Caco-2 (cell line): ENCODE results near the gene PKM. TPM values are rescaled to one million over a fixed set of nuclear protein-coding genes. Genes with fewer than 3 reads are reported as not detected.

Source experiments
- BruUV-seq: library from RNA; stranded (reverse); fragments of 400-500 nt; replicated peaks from 2 replicates; lab custom pipeline; 2021; lab: Mats Ljungman, UMichigan
- CTCF ChIA-PET: fragments of 300-600 bp; sonication (Branson Sonifier 250); formaldehyde crosslinking; loops from one replicate; lab custom pipeline; 2022; ENCODE audit warnings: antibody characterized with exemption; lab: Charles Lee
- POLR2A ChIA-PET: fragments of 300-600 bp; sonication (Branson Sonifier 250); formaldehyde crosslinking; loops from one replicate; lab custom pipeline; 2022; ENCODE audit warnings: antibody characterized with exemption; lab: Charles Lee
- DNase-seq, 2 experiments: peaks; one replicate each; pipeline versions ENCODE4 v3.0.0 to v3.0.0-alpha.2; 2020 to 2022
- H3K27me3 ChIP-seq: replicated peaks from 2 replicates; pipeline ENCODE4 v1.6.0; 2011; ENCODE audit warnings: low read length; ENCODE audit not compliant: control insufficient read depth, insufficient read depth
- H3K36me3 ChIP-seq: 2 replicates; pipeline ENCODE4 v1.5.1; 2011; ENCODE audit warnings: low read length; ENCODE audit not compliant: control insufficient read depth, insufficient read depth
- H3K4me1 ChIP-seq: fragments of 250-450 bp; sonication (Bioruptor Pico); 2 replicates; pipeline ENCODE4 v1.5.1; 2020; ENCODE audit warnings: mild to moderate bottlenecking
- H3K4me3 ChIP-seq: 2 replicates; pipeline ENCODE4 v1.5.1; 2011; ENCODE audit warnings: low read depth, mild to moderate bottlenecking, control low read depth, low read length
- H3K9me3 ChIP-seq: fragments of 250-450 bp; sonication (Bioruptor Pico); 2 replicates; pipeline ENCODE4 v1.5.1; 2020; ENCODE audit warnings: mild to moderate bottlenecking, moderate library complexity
- H3K27ac Mint-ChIP-seq: one replicate; pipeline ENCODE4 v1.8.0; 2022; ENCODE audit warnings: mixed read lengths; ENCODE audit not compliant: unreplicated experiment
- H3K27me3 Mint-ChIP-seq: one replicate; pipeline ENCODE4 v1.8.0; 2022; ENCODE audit warnings: mixed read lengths; ENCODE audit not compliant: insufficient read depth, unreplicated experiment
- H3K36me3 Mint-ChIP-seq: one replicate; pipeline ENCODE4 v1.8.0; 2022; ENCODE audit warnings: mild to moderate bottlenecking, mixed read lengths; ENCODE audit not compliant: insufficient read depth, unreplicated experiment
- H3K4me1 Mint-ChIP-seq: one replicate; pipeline ENCODE4 v1.8.0; 2022; ENCODE audit warnings: low read depth, mixed read lengths; ENCODE audit not compliant: unreplicated experiment
- H3K4me3 Mint-ChIP-seq: one replicate; pipeline ENCODE4 v1.8.0; 2022; ENCODE audit warnings: mild to moderate bottlenecking, moderate library complexity, mixed read lengths; ENCODE audit not compliant: unreplicated experiment
- H3K9me3 Mint-ChIP-seq: one replicate; pipeline ENCODE4 v1.8.0; 2022; ENCODE audit warnings: mixed read lengths; ENCODE audit not compliant: unreplicated experiment
- intact Hi-C: fragments of 100-400 bp; cut with micrococcal nuclease; formaldehyde crosslinking; loops from one replicate; pipeline ENCODE4 v1.10.0; 2022; ENCODE audit not compliant: unreplicated experiment
- total RNA-seq: library from RNA; stranded (reverse); gene quantifications from 2 replicates; pipeline ENCODE4 v1.2.3, GENCODE V29; 2022
- TF ChIP-seq, protein P1 (sequence below), 2 experiments: fragments of 200-600 bp in 1 of 2; IDR thresholded peaks; 1 replicate in 1 of 2; 2 replicates in 1 of 2; pipeline versions ENCODE4 v1.5.1 to v1.8.0; 2011 to 2022; ENCODE audit warnings: antibody characterized with exemption in 1 of 2, control low read depth in 1 of 2, inconsistent platforms in 1 of 2, low read depth in 1 of 2, low read length in 1 of 2, mild to moderate bottlenecking in 1 of 2, moderate library complexity in 1 of 2; ENCODE audit not compliant: insufficient read depth in 1 of 2, severe bottlenecking in 1 of 2, unreplicated experiment in 1 of 2

Gene PKM
- total RNA-seq, 1 experiment from 2014 or later, result 733 TPM

DNA sequence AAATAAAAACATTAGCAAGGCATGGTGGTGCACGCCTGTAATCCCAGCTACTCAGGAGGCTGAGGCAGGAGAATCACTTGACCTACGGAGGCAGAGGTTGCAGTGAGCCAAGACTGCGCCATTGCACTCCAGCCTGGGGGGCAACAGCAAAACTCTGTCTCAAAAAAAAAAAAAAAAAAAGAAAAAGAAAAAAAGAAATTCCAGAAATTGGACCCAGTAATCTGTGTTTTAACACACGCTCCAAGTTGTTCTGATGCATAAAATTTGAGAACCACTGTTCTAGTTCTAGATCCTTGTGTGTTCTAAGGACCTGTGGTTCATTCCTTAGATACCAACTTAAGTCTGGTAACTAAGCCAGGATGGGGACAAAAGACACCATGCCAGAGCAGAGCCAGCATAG lies 38.7 kb upstream of the PKM start:
- Histone ChIP-seq H3K27me3 (no peaks in the 10 kb centered on the region), H3K4me1 (peaks cover 4% of the 10 kb centered on the region), H3K4me3 (no peak overlapping the region), H3K9me3 (no peaks in the 10 kb centered on the region), H3K36me3 (peaks cover 4% of the 10 kb centered on the region)
- Mint-ChIP-seq H3K27ac (no peak overlapping the region), H3K36me3 (peaks cover 19% of the 10 kb centered on the region), H3K9me3 (no peaks in the 10 kb centered on the region), H3K27me3 (no peaks in the 10 kb centered on the region), H3K4me3 (no peak overlapping the region), H3K4me1 (peaks cover 8% of the 10 kb centered on the region)
- ChIA-PET POLR2A (no interaction called here), CTCF (no interaction called here)
- BruUV-seq, result no TSS peak
- DNase-seq, result no peak
- intact Hi-C loops, result no loop called here
- TF ChIP-seq, protein P1, sequence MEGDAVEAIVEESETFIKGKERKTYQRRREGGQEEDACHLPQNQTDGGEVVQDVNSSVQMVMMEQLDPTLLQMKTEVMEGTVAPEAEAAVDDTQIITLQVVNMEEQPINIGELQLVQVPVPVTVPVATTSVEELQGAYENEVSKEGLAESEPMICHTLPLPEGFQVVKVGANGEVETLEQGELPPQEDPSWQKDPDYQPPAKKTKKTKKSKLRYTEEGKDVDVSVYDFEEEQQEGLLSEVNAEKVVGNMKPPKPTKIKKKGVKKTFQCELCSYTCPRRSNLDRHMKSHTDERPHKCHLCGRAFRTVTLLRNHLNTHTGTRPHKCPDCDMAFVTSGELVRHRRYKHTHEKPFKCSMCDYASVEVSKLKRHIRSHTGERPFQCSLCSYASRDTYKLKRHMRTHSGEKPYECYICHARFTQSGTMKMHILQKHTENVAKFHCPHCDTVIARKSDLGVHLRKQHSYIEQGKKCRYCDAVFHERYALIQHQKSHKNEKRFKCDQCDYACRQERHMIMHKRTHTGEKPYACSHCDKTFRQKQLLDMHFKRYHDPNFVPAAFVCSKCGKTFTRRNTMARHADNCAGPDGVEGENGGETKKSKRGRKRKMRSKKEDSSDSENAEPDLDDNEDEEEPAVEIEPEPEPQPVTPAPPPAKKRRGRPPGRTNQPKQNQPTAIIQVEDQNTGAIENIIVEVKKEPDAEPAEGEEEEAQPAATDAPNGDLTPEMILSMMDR (IDR thresholded peaks at IDR 0.05; ENCODE audit: insufficient read depth in 1 of 2, low read depth in 1 of 2, low read length in 1 of 2, severe bottlenecking in 1 of 2, unreplicated experiment in 1 of 2), result no peak

- intact Hi-C loops, result no loop called here
- CTCF ChIA-PET, result no interaction called here
- Mint-ChIP-seq H3K27ac (no peak overlapping the region), H3K4me1 (no peaks in the 10 kb centered on the region), H3K27me3 (no peaks in the 10 kb centered on the region), H3K36me3 (peaks cover 46% of the 10 kb centered on the region), H3K4me3 (no peak overlapping the region), H3K9me3 (no peaks in the 10 kb centered on the region)
- Histone ChIP-seq H3K36me3 (peaks cover 4% of the 10 kb centered on the region), H3K9me3 (no peaks in the 10 kb centered on the region), H3K4me3 (no peak overlapping the region), H3K27me3 (no peaks in the 10 kb centered on the region), H3K4me1 (no peaks in the 10 kb centered on the region)
- TF ChIP-seq, protein P1 (IDR thresholded peaks at IDR 0.05; ENCODE audit: insufficient read depth in 1 of 2, low read depth in 1 of 2, low read length in 1 of 2, severe bottlenecking in 1 of 2, unreplicated experiment in 1 of 2), result no peak
- no peak for DNase-seq
- BruUV-seq, result no TSS peak
- POLR2A ChIA-PET, result no interaction called here
Measured at GRCh38 chr15:72265031-72265430, 34.0 kb upstream of the PKM start.

- Mint-ChIP-seq H3K9me3 (no peaks in the 10 kb centered on the region), H3K4me1 (no peaks in the 10 kb centered on the region), H3K4me3 (no peak overlapping the region), H3K27me3 (no peaks in the 10 kb centered on the region), H3K27ac (no peak overlapping the region), H3K36me3 (peaks cover 44% of the 10 kb centered on the region)
- intact Hi-C loops, result no loop called here
- ChIA-PET CTCF (no interaction called here), POLR2A (interaction anchor here (0.6 kb wide), 1 partner anchor 509 kb away, joined by 9 read pairs; no protein-coding TSS in a partner anchor)
- Histone ChIP-seq H3K4me1 (no peaks in the 10 kb centered on the region), H3K36me3 (peaks cover 4% of the 10 kb centered on the region; the same call in 1 of the 2 replicates), H3K4me3 (no peak overlapping the region), H3K9me3 (no peaks in the 10 kb centered on the region), H3K27me3 (no peaks in the 10 kb centered on the region)
- no peak for DNase-seq
- TF ChIP-seq, protein P1 (IDR thresholded peaks at IDR 0.05; ENCODE audit: insufficient read depth in 1 of 2, low read depth in 1 of 2, low read length in 1 of 2, severe bottlenecking in 1 of 2, unreplicated experiment in 1 of 2), result no peak
- BruUV-seq, result no TSS peak
Measured at GRCh38 chr15:72252663-72253299, 21.8 kb upstream of the PKM start.
